HepG2 (cell line): ENCODE results near the gene PIP5KL1. TPM values are rescaled to one million over a fixed set of nuclear protein-coding genes. Genes with fewer than 3 reads are reported as not detected.

Source experiments
- ATAC-seq: fragments of 200-7000 bp; cut with Tn5 transposase; 3 replicates; pipeline ENCODE4 v1.9.1; 2020; ENCODE audit warnings: mild to moderate bottlenecking, moderate library complexity
- BruUV-seq: library from RNA; stranded (reverse); fragments of 400-500 nt; replicated peaks from 2 replicates; lab custom pipeline; 2021; lab: Mats Ljungman, UMichigan
- CTCF ChIA-PET: fragments of 300-600 bp; formaldehyde crosslinking; extraction: SDS; loops from one replicate; lab custom pipeline; 2021; ENCODE audit warnings: low total read pairs, inconsistent platforms, low intra/inter-chr PET ratio; lab: Yijun Ruan, JAX
- POLR2A ChIA-PET: fragments of 350-600 bp; sonication (Branson Sonifier 250); formaldehyde crosslinking; loops from one replicate; lab custom pipeline; 2020; ENCODE audit warnings: antibody characterized with exemption, inconsistent platforms; lab: Yijun Ruan, JAX
- DNase-seq: peaks from one replicate; pipeline ENCODE4 v3.0.0-alpha.2; 2015; ENCODE audit warnings: low spot score
- FAIRE-seq: peaks from 3 replicates; lab custom pipeline; 2011; peaks lifted over from hg19 to GRCh38; lab: Jason Lieb, UNC
- H2AFZ ChIP-seq: one replicate; pipeline ENCODE4 v1.6.1; 2011; ENCODE audit warnings: low read length, inconsistent platforms
- H3K27ac ChIP-seq: fragments of 300-600 bp; 3 replicates; pipeline ENCODE4 v1.8.0; 2011; ENCODE audit warnings: mixed run types, mild to moderate bottlenecking, mixed read lengths, low read length, inconsistent platforms; ENCODE audit not compliant: insufficient read depth; ENCODE audit errors: extremely low read length
- H3K27me3 ChIP-seq, 2 experiments: fragments of 200-600 bp in 1 of 2; 2 replicates in 1 of 2; 3 replicates in 1 of 2; pipeline versions ENCODE4 v1.6.0 to v1.8.0; 2011; ENCODE audit warnings: low read length in 2 of 2, mild to moderate bottlenecking in 2 of 2, moderate library complexity in 2 of 2, inconsistent platforms in 1 of 2; ENCODE audit not compliant: insufficient read depth in 2 of 2, control insufficient read depth in 1 of 2
- H3K36me3 ChIP-seq, 2 experiments: fragments of 200-600 bp in 1 of 2; replicated peaks in 1 of 2; 2 replicates in 1 of 2; 3 replicates in 1 of 2; pipeline versions ENCODE4 v1.5.1 to v1.8.0; 2011; ENCODE audit warnings: low read length in 2 of 2, inconsistent platforms in 1 of 2; ENCODE audit not compliant: insufficient read depth in 2 of 2, control insufficient read depth in 1 of 2
- H3K4me1 ChIP-seq: 2 replicates; pipeline ENCODE4 v1.5.1; 2012; ENCODE audit warnings: low read length, inconsistent platforms; ENCODE audit not compliant: insufficient read depth
- H3K4me2 ChIP-seq: 2 replicates; pipeline ENCODE4 v1.6.0; 2011; ENCODE audit warnings: low read depth, low read length, inconsistent platforms
- H3K4me3 ChIP-seq, 3 experiments: fragments of 200-600 bp in 1 of 3; sonication (generic), shearing (Covaris generic) in 1 of 3; replicated peaks in 1 of 3; 2 replicates each; pipeline ENCODE4 v1.5.1; 2011 to 2016; ENCODE audit warnings: low read length in 3 of 3, inconsistent platforms in 2 of 3, low read depth in 2 of 3, mild to moderate bottlenecking in 2 of 3, control low read depth in 1 of 3, mixed read lengths in 1 of 3; ENCODE audit not compliant: insufficient read depth in 1 of 3
- H3K79me2 ChIP-seq: one replicate; pipeline ENCODE4 v1.6.1; 2011; ENCODE audit warnings: low read length, inconsistent platforms; ENCODE audit not compliant: insufficient read depth
- H3K9ac ChIP-seq: 2 replicates; pipeline ENCODE4 v1.6.0; 2011; ENCODE audit warnings: mild to moderate bottlenecking, low read depth, low read length, inconsistent platforms; ENCODE audit not compliant: insufficient read depth
- H3K9me3 ChIP-seq: 2 replicates; pipeline ENCODE4 v1.5.1; 2012; ENCODE audit warnings: mild to moderate bottlenecking, low read length
- H4K20me1 ChIP-seq: 2 replicates; pipeline ENCODE4 v1.6.0; 2011; ENCODE audit warnings: inconsistent platforms, mild to moderate bottlenecking, low read length, moderate library complexity; ENCODE audit not compliant: insufficient read depth
- ATF7 ChIP-seq, 2 experiments: fragments of 450-650 bp in 1 of 2; sonication (generic) in 1 of 2; formaldehyde crosslinking in 1 of 2; IDR thresholded peaks; 2 replicates each; pipeline versions ENCODE4 v1.4.0 to v1.6.1; 2016 to 2020; ENCODE audit warnings: antibody characterized with exemption in 1 of 2, mild to moderate bottlenecking in 1 of 2, missing genetic modification reagents in 1 of 2
- BCL6 ChIP-seq: IDR thresholded peaks from 2 replicates; pipeline ENCODE4 v1.6.1; 2016; ENCODE audit warnings: missing genetic modification reagents, missing compliant biosample characterization
- BORCS8-MEF2B ChIP-seq: sonication (generic); formaldehyde crosslinking; IDR thresholded peaks from 2 replicates; pipeline ENCODE4 v1.8.0; 2022; ENCODE audit warnings: mild to moderate bottlenecking, missing genetic modification reagents
- KLF12 ChIP-seq: sonication (generic); formaldehyde crosslinking; IDR thresholded peaks from 2 replicates; pipeline ENCODE4 v1.4.0; 2020; ENCODE audit warnings: missing genetic modification reagents, borderline replicate concordance
- RBFOX2 ChIP-seq: fragments of 200-400 bp; formaldehyde crosslinking; IDR thresholded peaks from 2 replicates; pipeline ENCODE4 v1.6.1; 2017; ENCODE audit warnings: low read depth, mild to moderate bottlenecking, low read length
- XBP1 ChIP-seq: sonication (generic); formaldehyde crosslinking; IDR thresholded peaks from 2 replicates; pipeline ENCODE4 v1.5.0; 2020; ENCODE audit warnings: missing genetic modification reagents
- ZFX ChIP-seq: sonication (generic); formaldehyde crosslinking; IDR thresholded peaks from 2 replicates; pipeline ENCODE4 v1.4.0; 2020; ENCODE audit warnings: mild to moderate bottlenecking, low read depth, missing genetic modification reagents, moderate library complexity
- ZKSCAN5 ChIP-seq: sonication (generic); formaldehyde crosslinking; IDR thresholded peaks from 2 replicates; pipeline ENCODE4 v1.5.1; 2020; ENCODE audit warnings: mild to moderate bottlenecking, missing genetic modification reagents
- ZNF441 ChIP-seq: sonication (generic); formaldehyde crosslinking; IDR thresholded peaks from 2 replicates; pipeline ENCODE4 v1.7.0; 2021; ENCODE audit warnings: missing genetic modification reagents, borderline replicate concordance
- ZNF720 ChIP-seq: sonication (generic); formaldehyde crosslinking; IDR thresholded peaks from 2 replicates; pipeline ENCODE4 v1.4.0; 2020; ENCODE audit warnings: missing genetic modification reagents
- WGBS: methylation state at CpG from one replicate; pipeline ENCODE4 v1.1.6; 2017; ENCODE audit warnings: low lambda C conversion rate; 5-methylcytosine and 5-hydroxymethylcytosine counted together
- in situ Hi-C: cut with HindIII; loops from 2 replicates; pipeline ENCODE4 v1.10.0; 2017; ENCODE audit warnings: low pct_unique_long_range_greater_than_20kb; ENCODE audit not compliant: extremely low pct_ligation_motif_present
- intact Hi-C: fragments of 100-400 bp; cut with micrococcal nuclease; formaldehyde crosslinking; loops from one replicate; pipeline ENCODE4 v1.10.0; 2022; ENCODE audit not compliant: unreplicated experiment
- polyA plus RNA-seq, 8 experiments: library from polyadenylated mRNA; depleted of rRNA in 3 of 8; stranded (reverse) in 7 of 8; unstranded in 1 of 8; fragments of >200 nt; fragmentation: Illumina TruSeq in 4 of 8; extraction: Trizol in 4 of 8; gene quantifications; 2 replicates each; pipeline versions ENCODE4 v1.2.1 to v1.2.3, GENCODE V29; 2011 to 2016; ENCODE audit warnings: low read depth in 4 of 8, missing spikeins in 1 of 8, mixed read lengths in 1 of 8; ENCODE audit not compliant: insufficient read depth in 1 of 8
- total RNA-seq, 5 experiments: library from RNA; depleted of rRNA; stranded (reverse); fragments of >200 nt; fragmentation: Illumina TruSeq; extraction: Trizol; gene quantifications; 2 replicates each; pipeline ENCODE4 v1.2.3, GENCODE V29; 2016; ENCODE audit warnings: low read depth in 1 of 5
- TF ChIP-seq, protein P1 (sequence below): sonication (generic); formaldehyde crosslinking; IDR thresholded peaks from 2 replicates; pipeline ENCODE4 v1.8.1; 2023; ENCODE audit warnings: mild to moderate bottlenecking, missing genetic modification reagents
- TF ChIP-seq, protein P2 (sequence below): sonication (generic); formaldehyde crosslinking; IDR thresholded peaks from 2 replicates; pipeline ENCODE4 v1.5.0; 2020; ENCODE audit warnings: mild to moderate bottlenecking, missing genetic modification reagents, moderate library complexity
- TF ChIP-seq, protein P3 (sequence below): sonication (generic); formaldehyde crosslinking; IDR thresholded peaks from 2 replicates; pipeline ENCODE4 v1.4.0; 2020; ENCODE audit warnings: missing genetic modification reagents, borderline replicate concordance

PIP5KL1 gene
- total and polyA plus RNA-seq, 2 of the 13 experiments (the other 11 are each of a cell fraction or from before 2014, with no cell fraction given), result 0.20 to 0.49 TPM

DNA sequence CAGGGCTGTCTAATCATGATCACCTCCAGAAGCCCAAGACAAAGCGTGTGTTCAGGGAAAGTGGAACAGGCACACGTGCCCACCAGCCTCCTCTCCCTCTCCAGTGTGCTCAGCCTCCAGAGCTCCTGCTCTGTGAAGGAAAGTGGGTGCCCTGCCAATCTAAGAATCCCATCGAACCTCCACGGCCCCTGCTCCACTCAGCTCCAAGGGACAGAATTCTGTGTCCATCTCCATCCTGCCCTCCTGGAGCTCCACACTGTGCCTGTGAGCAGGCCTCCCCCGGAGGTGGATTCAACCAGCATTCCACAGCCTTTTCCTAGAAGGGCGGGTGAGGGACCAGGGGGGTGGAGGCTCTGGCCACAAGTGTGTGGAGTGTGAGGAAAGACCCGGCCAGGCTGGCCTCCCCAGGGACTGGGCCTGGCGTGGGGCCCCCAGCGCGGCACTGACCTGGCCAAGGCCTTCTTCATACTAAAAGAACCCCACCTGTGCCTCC lies 44.2 kb upstream of the PIP5KL1 start:
- no peak overlapping the region for H3K4me3 ChIP-seq
- POLR2A ChIA-PET, result no interaction called here
- H3K9ac ChIP-seq, result no peak overlapping the region
- in situ Hi-C loops (no loop called here), intact Hi-C loops (loop anchor here (1.0 to 5.0 kb wide), 3 partner anchors 20 to 47 kb away; no protein-coding TSS in a partner anchor)
- ATAC-seq, result no peak
- peaks cover 37% of the 10 kb centered on the region; the same call in 1 of the 2 replicates for H4K20me1 ChIP-seq
- H3K79me2 ChIP-seq, result peaks cover 95% of the 10 kb centered on the region
- H3K27me3 ChIP-seq, result no peaks in the 10 kb centered on the region; a peak in 1 of 5 replicates
- no peak for TF ChIP-seq ATF7 (IDR thresholded peaks at IDR 0.05)
- TF ChIP-seq ATF7 (CRISPR knock-in tag; IDR thresholded peaks at IDR 0.05), result no peak
- TF ChIP-seq, protein P1, sequence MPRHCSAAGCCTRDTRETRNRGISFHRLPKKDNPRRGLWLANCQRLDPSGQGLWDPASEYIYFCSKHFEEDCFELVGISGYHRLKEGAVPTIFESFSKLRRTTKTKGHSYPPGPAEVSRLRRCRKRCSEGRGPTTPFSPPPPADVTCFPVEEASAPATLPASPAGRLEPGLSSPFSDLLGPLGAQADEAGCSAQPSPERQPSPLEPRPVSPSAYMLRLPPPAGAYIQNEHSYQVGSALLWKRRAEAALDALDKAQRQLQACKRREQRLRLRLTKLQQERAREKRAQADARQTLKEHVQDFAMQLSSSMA (CRISPR knock-in tag), result no peak
- TF ChIP-seq BORCS8-MEF2B (CRISPR knock-in tag), result no peak
- peaks cover 64% of the 10 kb centered on the region for H3K4me1 ChIP-seq
- no peak overlapping the region for H3K27ac ChIP-seq
- H3K4me2 ChIP-seq, result no peak overlapping the region; the same call in 1 of the 2 replicates
- CTCF ChIA-PET, result no interaction called here
- H2AFZ ChIP-seq, result no peak overlapping the region
- no TSS peak for BruUV-seq
- no peak for DNase-seq
- WGBS, result 78% methylated on average over 8 of the region's 10 CpGs
- peaks cover 0 to 4% of the 10 kb centered on the region in 2 experiments; a peak in 2 of 5 replicates for H3K36me3 ChIP-seq
- no peak for FAIRE-seq
- H3K9me3 ChIP-seq, result no peaks in the 10 kb centered on the region

DNA sequence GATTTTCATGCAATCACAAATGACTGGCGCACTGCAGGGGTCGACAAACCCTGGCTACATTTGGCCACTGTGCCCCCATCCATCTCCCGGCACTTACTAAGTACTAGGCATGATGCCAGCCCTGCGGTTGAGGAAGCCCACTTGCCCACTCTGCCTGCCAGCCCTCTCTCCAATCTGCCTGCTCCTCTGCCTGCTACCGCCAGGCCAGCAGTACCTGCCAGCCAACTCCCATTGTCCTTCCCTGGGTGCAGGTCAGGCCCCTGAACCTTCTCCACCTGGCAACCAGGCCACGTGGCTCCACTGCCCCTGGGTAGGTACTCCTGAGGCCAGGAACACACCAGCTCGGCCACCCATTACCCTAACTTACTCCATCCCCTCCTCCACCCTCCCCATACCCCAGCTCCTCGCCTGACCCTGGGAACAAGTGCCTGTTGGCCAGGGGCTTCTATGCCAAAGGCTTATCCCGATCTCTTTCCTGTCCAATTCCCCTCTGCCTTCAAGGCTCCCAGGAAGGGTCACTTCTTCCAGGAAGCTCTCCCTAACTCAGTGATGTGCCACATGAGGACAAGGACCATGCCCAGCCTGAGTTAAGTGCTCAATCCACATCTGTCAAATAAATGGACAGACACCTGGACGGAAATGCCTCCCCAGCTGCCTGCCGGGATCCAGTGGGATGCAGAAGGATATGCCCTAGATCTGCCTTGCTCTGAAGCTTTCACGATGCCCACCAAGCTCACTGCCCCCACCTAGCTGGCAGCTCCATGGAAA lies 43.6 kb upstream of the PIP5KL1 start:
- 91% methylated on average over 10 of the region's 12 CpGs for WGBS
- Histone ChIP-seq H3K36me3 (peaks cover 0 to 4% of the 10 kb centered on the region in 2 experiments; a peak in 2 of 5 replicates), H3K27ac (no peak overlapping the region), H3K4me3 (no peak overlapping the region), H2AFZ (no peak overlapping the region), H3K79me2 (peaks cover 95% of the 10 kb centered on the region), H3K4me2 (no peak overlapping the region; the same call in 1 of the 2 replicates), H3K4me1 (peaks cover 64% of the 10 kb centered on the region), H3K27me3 (no peaks in the 10 kb centered on the region; a peak in 1 of 5 replicates), H3K9ac (no peak overlapping the region), H3K9me3 (no peaks in the 10 kb centered on the region), H4K20me1 (peaks cover 33% of the 10 kb centered on the region; the same call in 1 of the 2 replicates)
- BruUV-seq, result no TSS peak
- FAIRE-seq (no peak), DNase-seq (no peak), ATAC-seq (no peak)
- ChIA-PET POLR2A (interaction anchor here (1.0 kb wide), 1 partner anchor 24 kb away, joined by 3 read pairs; no protein-coding TSS in a partner anchor), CTCF (no interaction called here)
- intact Hi-C loops (loop anchor here (1.0 kb wide), 1 partner anchor 19 kb away; no protein-coding TSS in a partner anchor), in situ Hi-C loops (no loop called here)
- TF ChIP-seq BCL6 (CRISPR knock-in tag) (no peak), KLF12 (CRISPR knock-in tag) (no peak), ZFX (CRISPR knock-in tag) (no peak), ZNF441 (no peak), XBP1 (CRISPR knock-in tag) (no peak), RBFOX2 (no peak), ZKSCAN5 (CRISPR knock-in tag) (no peak), ZNF720 (CRISPR knock-in tag) (no peak)
- TF ChIP-seq, protein P2, sequence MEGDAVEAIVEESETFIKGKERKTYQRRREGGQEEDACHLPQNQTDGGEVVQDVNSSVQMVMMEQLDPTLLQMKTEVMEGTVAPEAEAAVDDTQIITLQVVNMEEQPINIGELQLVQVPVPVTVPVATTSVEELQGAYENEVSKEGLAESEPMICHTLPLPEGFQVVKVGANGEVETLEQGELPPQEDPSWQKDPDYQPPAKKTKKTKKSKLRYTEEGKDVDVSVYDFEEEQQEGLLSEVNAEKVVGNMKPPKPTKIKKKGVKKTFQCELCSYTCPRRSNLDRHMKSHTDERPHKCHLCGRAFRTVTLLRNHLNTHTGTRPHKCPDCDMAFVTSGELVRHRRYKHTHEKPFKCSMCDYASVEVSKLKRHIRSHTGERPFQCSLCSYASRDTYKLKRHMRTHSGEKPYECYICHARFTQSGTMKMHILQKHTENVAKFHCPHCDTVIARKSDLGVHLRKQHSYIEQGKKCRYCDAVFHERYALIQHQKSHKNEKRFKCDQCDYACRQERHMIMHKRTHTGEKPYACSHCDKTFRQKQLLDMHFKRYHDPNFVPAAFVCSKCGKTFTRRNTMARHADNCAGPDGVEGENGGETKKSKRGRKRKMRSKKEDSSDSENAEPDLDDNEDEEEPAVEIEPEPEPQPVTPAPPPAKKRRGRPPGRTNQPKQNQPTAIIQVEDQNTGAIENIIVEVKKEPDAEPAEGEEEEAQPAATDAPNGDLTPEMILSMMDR (CRISPR knock-in tag), result no peak
- TF ChIP-seq, protein P3, sequence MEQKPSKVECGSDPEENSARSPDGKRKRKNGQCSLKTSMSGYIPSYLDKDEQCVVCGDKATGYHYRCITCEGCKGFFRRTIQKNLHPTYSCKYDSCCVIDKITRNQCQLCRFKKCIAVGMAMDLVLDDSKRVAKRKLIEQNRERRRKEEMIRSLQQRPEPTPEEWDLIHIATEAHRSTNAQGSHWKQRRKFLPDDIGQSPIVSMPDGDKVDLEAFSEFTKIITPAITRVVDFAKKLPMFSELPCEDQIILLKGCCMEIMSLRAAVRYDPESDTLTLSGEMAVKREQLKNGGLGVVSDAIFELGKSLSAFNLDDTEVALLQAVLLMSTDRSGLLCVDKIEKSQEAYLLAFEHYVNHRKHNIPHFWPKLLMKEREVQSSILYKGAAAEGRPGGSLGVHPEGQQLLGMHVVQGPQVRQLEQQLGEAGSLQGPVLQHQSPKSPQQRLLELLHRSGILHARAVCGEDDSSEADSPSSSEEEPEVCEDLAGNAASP, result no peak
